ENCODE measurements around the gene MUC5B. TPM values are rescaled to one million over a fixed set of nuclear protein-coding genes. Genes with fewer than 3 reads are reported as not detected.
A peak's percentile ranks its signal among the peaks of the same experiment; 100 is the strongest.

The MUC5B gene
- total and polyA plus RNA-seq, 2 of the 13 experiments (the other 11 are each of a cell fraction or from before 2014, with no cell fraction given) = 0.01 TPM; not detected in 1

- no peaks in the 10 kb centered on the region for H3K79me2 ChIP-seq (ENCODE audit: insufficient read depth, low read length)
- in situ Hi-C loops (cut with HindIII; ENCODE audit: extremely low pct_ligation_motif_present, low pct_unique_long_range_greater_than_20kb) = no loop called here
- DNase-seq (ENCODE audit: low spot score) (no peak), ATAC-seq (no peak), FAIRE-seq (no peak)
- WGBS (ENCODE audit: low lambda C conversion rate) = 0% methylated on average over 1 of the region's 7 CpGs
- no peaks in the 10 kb centered on the region for H3K36me3 ChIP-seq (replicated peaks in 1 of 2; ENCODE audit: control insufficient read depth in 1 of 2, insufficient read depth in 2 of 2, low read length in 2 of 2)
- BruUV-seq (replicated peaks) = no TSS peak
- ChIA-PET POLR2A (no interaction called here), CTCF (ENCODE audit: low intra/inter-chr PET ratio, low total read pairs) (no interaction called here)
- no peaks in the 10 kb centered on the region for H4K20me1 ChIP-seq (ENCODE audit: insufficient read depth, low read length)
- no peaks in the 10 kb centered on the region for H3K9me3 ChIP-seq (ENCODE audit: low read length)
- no peak overlapping the region for H2AFZ ChIP-seq (ENCODE audit: low read length)
- TF ChIP-seq POGK (CRISPR knock-in tag; conservative IDR thresholded peaks at IDR 0.05) (no peak), ZEB1 (IDR thresholded peaks at IDR 0.05; ENCODE audit: insufficient replicate concordance, low read depth) (peak; percentile 59), REPIN1 (CRISPR knock-in tag; IDR thresholded peaks at IDR 0.05; ENCODE audit: borderline replicate concordance, low read depth) (no peak)
- H3K27ac ChIP-seq (ENCODE audit: extremely low read length, insufficient read depth, low read length) = no peak overlapping the region
- intact Hi-C loops (cut with micrococcal nuclease; ENCODE audit: unreplicated experiment) = no loop called here
- H3K4me1 ChIP-seq (ENCODE audit: insufficient read depth, low read length) = peaks cover 27% of the 10 kb centered on the region
- H3K9ac ChIP-seq (ENCODE audit: insufficient read depth, low read depth, low read length) = no peak overlapping the region
- H3K27me3 ChIP-seq (ENCODE audit: control insufficient read depth in 1 of 2, insufficient read depth in 2 of 2, low read length in 2 of 2) = no peaks in the 10 kb centered on the region; a peak in 1 of 5 replicates
- no peak overlapping the region for H3K4me3 ChIP-seq (replicated peaks in 1 of 3; ENCODE audit: insufficient read depth in 1 of 3, low read depth in 2 of 3, low read length in 3 of 3)
- no peak overlapping the region for H3K4me2 ChIP-seq (ENCODE audit: low read depth, low read length)
Measured at GRCh38 chr11:1259076-1259461, 36.2 kb downstream of the MUC5B start.

- no TSS peak for BruUV-seq (replicated peaks)
- no peak overlapping the region for H3K4me3 ChIP-seq (replicated peaks in 1 of 3; ENCODE audit: insufficient read depth in 1 of 3, low read depth in 2 of 3, low read length in 3 of 3)
- ATAC-seq = no peak
- H3K9ac ChIP-seq (ENCODE audit: insufficient read depth, low read depth, low read length) = no peak overlapping the region
- H4K20me1 ChIP-seq (ENCODE audit: insufficient read depth, low read length) = no peaks in the 10 kb centered on the region
- intact Hi-C loops (cut with micrococcal nuclease; ENCODE audit: unreplicated experiment) (no loop called here), in situ Hi-C loops (cut with HindIII; ENCODE audit: extremely low pct_ligation_motif_present, low pct_unique_long_range_greater_than_20kb) (no loop called here)
- no peak overlapping the region for H3K4me2 ChIP-seq (ENCODE audit: low read depth, low read length)
- H3K27me3 ChIP-seq (ENCODE audit: control insufficient read depth in 1 of 2, insufficient read depth in 2 of 2, low read length in 2 of 2) = no peaks in the 10 kb centered on the region; a peak in 1 of 5 replicates
- no peak overlapping the region for H2AFZ ChIP-seq (ENCODE audit: low read length)
- no peak for DNase-seq (ENCODE audit: low spot score)
- H3K4me1 ChIP-seq (ENCODE audit: insufficient read depth, low read length) = peaks cover 27% of the 10 kb centered on the region
- TF ChIP-seq ZNF124 (CRISPR knock-in tag; IDR thresholded peaks at IDR 0.05) (no peak), ZNF770 (CRISPR knock-in tag; IDR thresholded peaks at IDR 0.05) (no peak), NR2C2 (CRISPR knock-in tag; IDR thresholded peaks at IDR 0.05; ENCODE audit: borderline replicate concordance) (no peak)
- 44% methylated on average over 2 of the region's 9 CpGs for WGBS (ENCODE audit: low lambda C conversion rate)
- ChIA-PET POLR2A (no interaction called here), CTCF (ENCODE audit: low intra/inter-chr PET ratio, low total read pairs) (no interaction called here)
- no peaks in the 10 kb centered on the region for H3K79me2 ChIP-seq (ENCODE audit: insufficient read depth, low read length)
- no peaks in the 10 kb centered on the region; the same call in 1 of the 2 replicates for H3K9me3 ChIP-seq (ENCODE audit: low read length)
- no peaks in the 10 kb centered on the region for H3K36me3 ChIP-seq (replicated peaks in 1 of 2; ENCODE audit: control insufficient read depth in 1 of 2, insufficient read depth in 2 of 2, low read length in 2 of 2)
- FAIRE-seq = no peak
- no peak overlapping the region for H3K27ac ChIP-seq (ENCODE audit: extremely low read length, insufficient read depth, low read length)
Measured at GRCh38 chr11:1259561-1259960, 36.7 kb downstream of the MUC5B start.

All from HepG2 (cell line).